ENCODE measurements around the gene CTSZ.

GRCh38 chr20:59002874-59003399, 4.1 kb downstream of the CTSZ start:
- TF ChIP-seq CTCF (IDR thresholded peaks at IDR 0.05; ENCODE audit: insufficient read depth, low read length): no peak
- TF ChIP-seq POLR2AphosphoS5 (IDR thresholded peaks at IDR 0.05; ENCODE audit: low read depth): no peak
- no peak for TF ChIP-seq REST (IDR thresholded peaks at IDR 0.05; ENCODE audit: insufficient replicate concordance, low read depth)
- no peak for TF ChIP-seq SPI1 (IDR thresholded peaks at IDR 0.05; ENCODE audit: borderline replicate concordance, low read depth)
